ENCODE data around the gene ANTKMT.
A peak's percentile ranks its signal among the peaks of the same experiment; 100 is the strongest.

ANTKMT gene, protein sequence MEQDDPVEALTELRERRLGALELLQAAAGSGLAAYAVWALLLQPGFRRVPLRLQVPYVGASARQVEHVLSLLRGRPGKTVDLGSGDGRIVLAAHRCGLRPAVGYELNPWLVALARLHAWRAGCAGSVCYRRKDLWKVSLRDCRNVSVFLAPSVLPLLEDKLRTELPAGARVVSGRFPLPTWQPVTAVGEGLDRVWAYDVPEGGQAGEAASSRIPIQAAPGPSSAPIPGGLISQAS

DNA sequence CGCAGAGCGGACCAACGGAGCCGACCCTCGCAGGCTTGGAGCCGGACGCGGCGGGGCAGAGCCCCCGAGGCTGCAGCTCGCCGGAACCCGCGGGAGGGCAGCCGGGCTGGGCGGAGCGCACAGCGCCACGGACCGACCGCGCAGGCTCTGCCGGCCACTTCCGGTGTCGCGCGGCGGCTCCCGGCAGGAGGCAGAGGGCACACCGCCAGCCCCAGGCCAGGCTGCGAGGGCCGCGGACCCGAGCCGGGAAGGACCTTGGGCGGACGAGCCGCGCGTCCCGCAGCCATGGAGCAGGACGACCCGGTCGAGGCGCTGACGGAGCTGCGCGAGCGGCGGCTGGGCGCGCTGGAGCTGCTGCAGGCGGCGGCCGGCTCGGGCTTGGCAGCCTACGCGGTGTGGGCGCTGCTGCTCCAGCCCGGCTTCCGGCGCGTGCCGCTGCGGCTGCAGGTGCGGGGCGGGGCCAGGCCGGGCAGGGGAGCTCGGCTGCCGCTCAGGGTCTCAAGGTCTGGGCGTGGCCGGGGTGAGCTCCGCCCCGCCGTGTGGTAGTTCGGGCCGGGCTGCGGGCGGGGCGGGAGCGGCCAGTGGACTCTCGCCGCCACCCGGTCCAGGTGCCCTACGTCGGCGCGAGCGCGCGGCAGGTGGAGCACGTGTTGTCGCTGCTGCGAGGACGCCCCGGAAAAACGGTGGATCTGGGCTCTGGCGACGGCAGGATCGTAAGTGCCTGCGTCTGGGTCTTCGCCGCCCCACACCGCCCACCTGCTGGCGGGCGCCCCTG lies at the start of gene ANTKMT:
Gene ANTKMT, plus strand, starts transcription at position 157 of the 775 bp plus-strand sequence. Its CDS starts 129 bp downstream, at position 286.
- peak; percentile 85 for DNase-seq

DNA sequence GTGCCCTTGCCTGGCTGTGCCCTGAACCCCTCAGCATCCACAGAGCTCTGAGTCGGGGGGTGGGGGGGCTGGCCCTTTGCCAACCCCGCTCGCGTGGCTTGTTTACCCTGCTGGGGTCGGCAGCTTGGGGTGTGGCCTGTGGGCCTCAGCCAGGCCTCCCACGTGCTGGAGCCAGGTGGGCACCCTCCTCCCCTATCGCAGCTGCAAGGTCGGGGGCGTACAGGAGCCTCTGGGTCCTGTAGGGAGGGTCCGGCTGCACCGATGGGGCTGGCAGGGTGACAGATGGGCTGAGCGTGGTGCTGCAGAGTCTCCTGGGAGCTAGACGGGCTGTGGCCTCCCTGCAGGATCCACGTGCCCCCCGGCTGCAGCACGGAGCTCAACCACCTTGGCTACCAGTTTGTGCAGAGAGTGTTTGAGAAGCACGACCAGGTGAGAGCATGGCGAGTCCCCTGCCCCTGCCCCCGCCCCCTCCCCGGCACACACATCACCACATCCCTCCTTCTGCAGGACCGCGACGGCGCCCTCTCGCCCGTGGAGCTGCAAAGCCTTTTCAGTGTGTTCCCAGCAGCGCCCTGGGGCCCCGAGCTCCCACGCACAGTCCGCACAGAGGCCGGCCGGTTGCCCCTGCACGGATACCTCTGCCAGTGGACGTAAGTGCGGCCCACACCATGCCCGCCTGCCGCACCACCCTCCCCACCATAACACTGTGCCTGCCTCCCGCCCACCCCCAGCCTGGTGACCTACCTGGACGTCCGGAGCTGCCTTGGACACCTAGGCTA lies 49.4 kb upstream of the ANTKMT start:
- no peak for DNase-seq

DNA sequence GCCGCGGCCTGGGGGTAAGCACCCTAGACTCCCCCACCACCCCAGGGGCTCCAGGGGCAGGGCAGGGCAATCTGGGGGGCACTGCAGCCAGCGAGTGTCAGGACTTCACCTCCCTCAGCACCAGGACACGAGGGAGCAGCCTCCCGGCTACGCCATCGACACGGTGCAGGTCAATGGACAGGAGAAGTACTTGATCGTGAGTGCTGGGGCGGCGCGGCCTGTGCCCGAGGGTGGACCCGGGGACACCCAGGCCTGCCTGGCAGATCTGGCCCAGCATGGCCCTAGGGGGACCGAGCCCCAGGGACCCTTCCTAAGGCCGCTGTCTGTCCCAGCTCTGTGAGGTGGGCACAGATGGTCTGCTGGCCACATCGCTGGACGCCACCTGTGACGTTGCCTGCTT lies 48.6 kb upstream of the ANTKMT start:
- no peak for DNase-seq

DNA sequence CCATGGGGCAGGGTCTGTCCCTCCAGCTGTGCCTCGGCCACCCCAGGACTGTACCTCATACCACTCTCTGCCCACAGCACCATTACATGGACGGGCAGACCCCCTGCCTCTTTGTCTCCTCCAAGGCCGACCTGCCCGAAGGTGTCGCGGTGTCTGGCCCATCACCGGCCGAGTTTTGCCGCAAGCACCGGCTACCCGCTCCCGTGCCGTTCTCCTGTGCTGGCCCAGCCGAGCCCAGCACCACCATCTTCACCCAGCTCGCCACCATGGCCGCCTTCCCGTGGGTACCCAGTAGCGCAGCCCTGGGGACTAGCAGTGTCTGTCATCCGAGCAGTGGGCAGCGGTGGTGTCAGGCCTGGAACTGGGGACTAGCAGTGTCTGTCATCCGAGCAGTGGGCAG lies 48.1 kb upstream of the ANTKMT start:
- DNase-seq, result no peak

DNA sequence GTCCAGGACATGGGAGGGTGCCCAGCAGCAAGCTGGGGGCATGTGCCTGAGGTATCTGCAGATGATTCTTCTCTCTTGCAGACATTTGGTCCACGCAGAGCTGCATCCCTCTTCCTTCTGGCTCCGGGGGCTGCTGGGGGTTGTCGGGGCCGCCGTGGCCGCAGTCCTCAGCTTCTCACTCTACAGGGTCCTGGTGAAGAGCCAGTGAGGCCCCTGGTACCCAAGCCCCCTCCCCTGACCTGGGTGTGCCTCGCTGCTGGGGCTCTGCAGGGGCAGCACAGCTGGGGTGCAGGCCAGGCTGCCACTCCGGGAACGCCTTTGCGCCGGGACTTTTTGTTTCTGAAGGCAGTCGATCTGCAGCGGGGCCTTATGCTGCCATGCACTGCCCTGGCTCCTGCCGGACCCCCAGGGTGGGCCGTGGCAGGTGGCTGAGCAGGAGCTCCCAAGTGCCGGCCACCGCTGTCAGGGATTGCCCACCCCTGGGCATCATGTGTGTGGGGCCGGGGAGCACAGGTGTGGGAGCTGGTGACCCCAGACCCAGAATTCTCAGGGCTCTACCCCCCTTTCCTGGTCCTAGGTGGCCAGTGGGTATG lies 47.5 kb upstream of the ANTKMT start:
- DNase-seq, result no peak

DNA sequence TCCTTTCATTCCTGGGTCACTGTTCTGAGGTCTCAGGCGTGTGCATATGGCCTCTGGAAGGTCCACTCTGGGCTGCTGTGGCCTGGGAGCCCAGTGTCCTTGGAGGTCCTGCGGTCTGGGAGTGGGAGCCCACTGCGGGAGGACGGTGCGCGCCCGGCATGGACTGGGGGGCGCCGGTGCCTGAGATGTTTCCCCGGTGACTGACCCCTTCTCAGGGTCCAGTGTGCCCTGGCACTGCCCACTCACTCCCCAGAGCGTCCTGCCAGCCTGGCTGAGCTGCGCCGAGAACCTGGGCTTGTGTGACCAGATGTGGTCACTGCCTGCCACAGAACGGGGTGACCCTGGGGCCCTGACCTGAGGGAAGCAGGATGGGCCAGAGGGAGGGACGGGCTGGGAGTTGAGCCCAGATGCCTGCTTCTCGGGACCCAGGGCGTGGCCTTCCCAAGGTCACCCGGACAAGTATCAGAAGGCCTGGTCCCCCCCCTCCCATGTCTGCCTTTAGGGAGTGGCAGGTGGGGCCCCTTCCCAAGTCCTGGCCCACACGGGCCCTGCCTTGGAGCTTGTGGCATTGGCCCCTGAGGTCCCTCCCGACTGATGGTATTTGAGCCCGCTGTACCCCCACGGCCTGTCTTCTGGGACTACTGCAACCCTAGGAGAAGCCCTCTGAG lies 46.6 kb upstream of the ANTKMT start:
- DNase-seq, result no peak

DNA sequence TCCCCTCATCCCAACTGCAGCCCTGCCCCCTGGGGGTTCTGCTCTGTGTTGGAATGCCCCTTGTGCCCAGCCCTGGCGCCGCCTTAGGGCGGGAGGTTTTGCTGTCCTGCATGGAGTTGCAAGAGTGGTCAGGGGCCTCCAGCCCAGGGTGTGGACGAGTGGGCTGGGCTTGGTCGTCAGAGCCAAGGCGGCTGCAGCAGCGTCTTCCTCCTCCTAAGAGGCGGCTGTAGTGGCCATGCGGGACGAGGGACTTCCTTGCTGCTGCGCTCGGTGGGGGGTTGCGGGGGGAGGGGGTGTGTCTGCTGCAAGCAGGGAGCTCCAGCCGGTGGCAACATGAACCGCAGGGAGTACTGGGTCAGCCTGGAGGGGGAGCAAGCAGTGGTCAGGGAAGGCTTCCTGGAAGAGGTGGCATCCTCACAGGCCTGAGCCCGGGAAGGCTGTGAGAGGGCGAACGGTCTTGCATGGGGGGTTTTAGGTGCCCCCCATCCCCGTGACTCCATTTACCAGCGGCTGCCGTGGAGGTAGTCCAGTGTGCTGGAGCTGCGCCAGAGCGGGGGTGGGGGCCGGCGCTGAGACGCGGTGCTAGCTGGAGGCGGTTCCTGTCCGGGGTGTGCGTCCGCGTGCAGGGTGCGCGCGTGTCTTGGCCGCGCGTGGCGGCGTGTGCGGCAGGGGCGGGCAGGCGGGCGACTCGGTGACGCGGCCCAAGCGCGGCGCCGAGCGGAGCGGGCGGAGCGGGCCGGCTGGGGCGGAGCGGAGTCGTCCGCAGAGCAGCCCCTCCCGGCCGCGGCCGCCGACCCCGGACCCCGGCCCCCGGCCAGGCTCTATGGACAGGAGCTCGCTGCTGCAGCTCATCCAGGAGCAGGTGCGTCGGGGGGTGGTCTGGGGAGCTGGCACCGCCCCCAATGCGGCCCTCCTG lies 45.7 kb upstream of the ANTKMT start, which contains the start of gene RHBDL1:
Gene RHBDL1, plus strand, starts transcription at position 704 of the 916 bp plus-strand sequence. Its CDS starts 120 bp downstream, at position 824.
- no peak for DNase-seq

DNA sequence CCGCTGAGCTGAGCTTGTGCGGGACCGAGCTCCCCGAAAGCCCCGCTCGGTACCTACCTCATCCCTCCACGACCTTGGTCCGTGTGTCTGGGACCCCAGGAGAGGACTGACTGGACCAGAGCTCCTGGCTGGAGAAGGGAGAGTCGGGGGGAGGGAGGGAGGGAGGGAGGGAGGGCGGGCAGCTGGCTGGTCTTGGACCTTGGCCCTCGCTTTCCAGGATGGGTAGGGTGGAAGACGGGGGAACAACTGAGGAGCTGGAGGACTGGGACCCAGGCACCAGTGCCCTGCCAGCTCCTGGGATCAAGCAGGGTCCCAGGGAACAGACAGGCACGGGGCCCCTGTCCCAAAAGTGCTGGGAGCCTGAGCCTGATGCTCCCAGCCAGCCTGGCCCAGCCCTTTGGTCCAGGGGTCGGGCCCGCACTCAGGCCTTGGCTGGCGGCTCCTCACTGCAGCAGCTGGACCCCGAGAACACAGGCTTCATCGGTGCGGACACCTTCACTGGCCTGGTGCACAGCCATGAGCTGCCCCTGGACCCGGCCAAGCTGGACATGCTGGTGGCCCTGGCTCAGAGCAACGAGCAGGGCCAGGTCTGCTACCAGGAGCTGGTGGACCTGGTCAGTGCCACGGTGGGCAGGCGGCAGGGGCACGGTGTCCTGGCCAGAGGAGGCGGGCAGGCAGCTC lies 44.9 kb upstream of the ANTKMT start:
- no peak for DNase-seq

DNA sequence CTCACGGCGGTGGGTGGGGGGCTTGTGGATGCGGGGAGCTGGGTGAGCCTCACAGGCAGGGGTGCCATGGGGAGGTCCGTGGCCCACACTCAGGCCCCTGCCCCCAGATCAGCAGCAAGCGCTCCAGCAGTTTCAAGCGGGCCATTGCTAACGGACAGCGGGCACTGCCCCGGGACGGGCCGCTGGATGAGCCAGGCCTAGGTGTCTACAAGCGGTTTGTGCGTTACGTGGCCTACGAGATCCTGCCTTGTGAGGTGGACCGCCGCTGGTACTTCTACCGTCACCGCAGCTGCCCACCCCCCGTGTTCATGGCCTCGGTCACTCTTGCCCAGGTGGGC lies 44.4 kb upstream of the ANTKMT start:
- no peak for DNase-seq

DNA sequence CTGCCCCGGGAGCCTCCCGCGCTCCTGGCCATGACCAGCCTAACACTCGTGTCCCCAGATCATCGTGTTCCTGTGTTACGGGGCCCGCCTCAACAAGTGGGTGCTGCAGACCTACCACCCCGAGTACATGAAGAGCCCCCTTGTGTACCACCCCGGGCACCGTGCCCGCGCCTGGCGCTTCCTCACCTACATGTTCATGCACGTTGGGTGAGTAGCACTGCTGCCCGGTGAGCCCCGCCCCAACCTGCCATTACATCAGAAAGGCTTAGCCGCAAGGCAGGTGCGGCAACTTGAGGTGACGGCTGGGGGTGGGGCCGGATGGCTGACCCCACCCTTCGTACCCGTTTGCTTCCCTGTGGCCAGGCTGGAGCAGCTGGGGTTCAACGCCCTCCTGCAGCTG lies 44.0 kb upstream of the ANTKMT start:
- DNase-seq, result no peak

DNA sequence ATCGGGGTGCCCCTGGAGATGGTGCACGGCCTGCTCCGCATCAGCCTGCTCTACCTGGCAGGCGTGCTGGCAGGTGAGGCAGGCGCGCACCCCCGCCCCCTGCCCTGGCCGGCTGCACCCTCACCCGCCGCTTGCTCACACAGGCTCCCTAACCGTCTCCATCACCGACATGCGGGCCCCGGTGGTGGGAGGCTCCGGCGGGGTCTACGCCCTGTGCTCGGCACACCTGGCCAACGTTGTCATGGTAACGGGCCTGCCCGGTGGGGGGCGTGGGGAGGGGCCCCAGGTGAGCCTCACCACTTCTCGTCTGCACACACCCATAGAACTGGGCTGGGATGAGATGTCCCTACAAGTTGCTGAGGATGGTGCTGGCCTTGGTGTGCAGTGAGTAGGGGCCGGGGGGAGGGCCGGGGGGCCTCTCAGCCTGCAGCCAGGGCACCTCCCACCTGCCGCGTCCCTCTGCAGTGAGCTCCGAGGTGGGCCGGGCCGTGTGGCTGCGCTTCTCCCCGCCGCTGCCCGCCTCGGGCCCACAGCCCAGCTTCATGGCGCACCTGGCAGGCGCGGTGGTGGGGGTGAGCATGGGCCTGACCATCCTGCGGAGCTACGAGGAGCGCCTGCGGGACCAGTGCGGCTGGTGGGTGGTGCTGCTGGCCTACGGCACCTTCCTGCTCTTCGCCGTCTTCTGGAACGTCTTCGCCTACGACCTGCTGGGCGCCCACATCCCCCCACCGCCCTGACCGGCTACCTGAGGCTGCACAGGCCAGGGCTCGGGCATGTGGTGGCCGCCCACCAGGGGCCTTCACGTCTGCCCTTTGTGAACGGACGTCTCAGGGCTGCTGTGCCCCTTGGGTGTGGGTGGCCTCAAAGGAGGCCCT lies 43.4 kb upstream of the ANTKMT start:
- no peak for DNase-seq

DNA sequence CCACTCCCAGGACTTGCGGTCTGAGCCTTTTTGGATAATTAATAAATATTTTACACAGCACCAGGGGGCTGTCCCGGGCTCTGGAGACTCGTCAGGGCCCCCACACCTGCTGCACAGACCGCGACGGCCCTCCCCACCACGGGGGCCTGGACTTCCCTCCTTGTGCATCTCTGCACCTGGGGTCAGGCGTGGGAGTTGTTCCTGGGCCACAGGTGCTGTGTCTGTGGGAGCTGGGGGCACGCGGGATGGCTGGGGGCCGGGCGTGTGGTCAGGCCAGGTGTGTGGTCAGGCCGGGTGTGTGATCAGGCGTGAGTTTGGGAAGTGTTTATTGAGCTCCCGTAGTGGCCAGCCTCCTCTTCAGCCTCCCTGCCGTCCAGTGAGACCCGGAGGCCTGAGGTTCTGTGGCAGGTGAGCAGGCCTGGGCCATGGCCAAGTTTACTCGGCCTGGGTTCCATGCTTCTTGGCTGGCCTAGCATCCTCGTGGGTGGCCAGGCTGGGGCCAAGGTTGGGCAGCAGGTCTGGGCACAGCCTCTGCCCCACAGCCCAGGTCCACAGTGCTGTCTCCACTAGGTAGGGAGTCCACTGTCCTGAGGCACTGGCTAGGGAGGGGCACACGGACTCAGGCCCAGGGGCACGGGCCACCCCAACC lies 42.6 kb upstream of the ANTKMT start:
- no peak for DNase-seq

GRCh38 chr16:678858-679813 lies 41.8 kb upstream of the ANTKMT start:
- DNase-seq, result peak; percentile 62

DNA sequence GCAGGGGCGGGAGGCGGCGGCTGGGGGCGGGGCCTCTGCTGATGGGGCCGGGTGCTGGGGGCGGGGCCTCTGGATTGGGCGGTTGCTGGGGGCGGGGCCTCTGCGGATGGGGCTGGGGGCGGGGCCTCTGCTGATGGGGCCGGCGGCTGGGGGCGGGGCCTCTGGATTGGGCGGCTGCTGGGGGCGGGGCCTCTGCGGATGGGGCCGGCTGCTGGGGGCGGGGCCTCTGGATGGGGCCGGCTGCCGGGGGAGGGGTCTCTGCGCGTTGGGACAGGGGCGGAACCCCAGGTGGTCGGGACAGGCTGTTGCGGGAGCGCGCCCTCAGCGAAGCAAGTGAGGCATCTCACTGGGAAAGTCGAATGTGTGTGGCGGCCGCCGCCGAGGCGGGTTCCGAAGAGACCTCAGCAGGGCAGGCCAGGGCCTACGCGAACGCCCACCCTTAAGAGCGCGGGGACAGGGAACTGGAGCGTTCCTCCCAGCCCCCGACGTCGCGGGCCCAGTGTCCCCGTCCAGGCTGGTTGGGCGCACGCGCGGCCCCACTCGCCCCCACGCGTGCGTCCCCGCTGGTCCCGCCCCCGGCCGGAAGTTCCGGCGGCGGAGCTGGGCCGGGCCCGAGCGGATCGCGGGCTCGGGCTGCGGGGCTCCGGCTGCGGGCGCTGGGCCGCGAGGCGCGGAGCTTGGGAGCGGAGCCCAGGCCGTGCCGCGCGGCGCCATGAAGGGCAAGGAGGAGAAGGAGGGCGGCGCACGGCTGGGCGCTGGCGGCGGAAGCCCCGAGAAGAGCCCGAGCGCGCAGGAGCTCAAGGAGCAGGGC lies 40.9 kb upstream of the ANTKMT start, which contains the start of gene STUB1:
Gene STUB1, plus strand, starts transcription at position 597 of the 811 bp plus-strand sequence. Its CDS starts 116 bp downstream, at position 713.
- DNase-seq, result peak; percentile 86

- DNase-seq, result no peak
These were observed 40.4 kb upstream of the ANTKMT start for GRCh38 chr16:680625-680945.

DNA sequence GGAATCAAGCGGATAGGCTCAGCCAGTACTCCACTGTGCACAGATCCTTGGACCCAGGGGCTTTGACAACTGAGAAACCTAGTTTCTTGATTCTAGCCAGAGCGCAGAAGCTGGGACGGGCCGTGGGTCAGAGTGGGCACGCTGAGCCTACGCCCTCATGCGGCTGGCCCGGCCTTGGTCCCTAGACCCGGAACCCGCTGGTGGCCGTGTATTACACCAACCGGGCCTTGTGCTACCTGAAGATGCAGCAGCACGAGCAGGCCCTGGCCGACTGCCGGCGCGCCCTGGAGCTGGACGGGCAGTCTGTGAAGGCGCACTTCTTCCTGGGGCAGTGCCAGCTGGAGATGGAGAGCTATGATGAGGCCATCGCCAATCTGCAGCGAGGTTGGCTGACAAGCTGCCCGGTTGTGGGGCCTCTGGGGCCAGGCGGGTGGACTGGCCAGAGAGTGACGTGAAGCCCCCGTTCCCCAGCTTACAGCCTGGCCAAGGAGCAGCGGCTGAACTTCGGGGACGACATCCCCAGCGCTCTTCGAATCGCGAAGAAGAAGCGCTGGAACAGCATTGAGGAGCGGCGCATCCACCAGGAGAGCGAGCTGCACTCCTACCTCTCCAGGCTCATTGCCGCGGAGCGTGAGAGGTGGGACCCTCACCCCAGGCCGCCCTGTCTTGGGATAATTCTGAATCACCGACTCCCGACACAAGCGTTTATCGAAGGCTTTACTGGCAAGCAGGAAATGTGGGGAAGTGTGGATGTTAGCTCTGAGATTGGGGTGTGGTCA lies 39.8 kb upstream of the ANTKMT start:
- DNase-seq, result no peak

Data from CD4-positive, alpha-beta T cell treated with Interleukin-15 for 1 hour (primary cell).